Measurements from ENCODE around the gene ABLIM2. TPM values are rescaled to one million over a fixed set of nuclear protein-coding genes. Genes with fewer than 3 reads are reported as not detected.

Gene ABLIM2
- total and polyA plus RNA-seq, 2 of the 8 experiments (the other 6 are each of a cell fraction or from before 2014, with no cell fraction given), result 2.8 to 3.0 TPM

GRCh38 chr4:8132400-8132799 is 26.2 kb downstream of the ABLIM2 start:
- Histone ChIP-seq H2BK120ac (replicated peaks; ENCODE audit: low read depth, low read length) (no peak overlapping the region), H2BK5ac (ENCODE audit: low read depth, low read length) (no peak overlapping the region), H3K4me3 (ENCODE audit: extremely low read depth in 1 of 4, insufficient read depth in 2 of 4, low read depth in 3 of 4, low read length in 4 of 4) (no peak overlapping the region), H3K23me2 (ENCODE audit: low read depth, low read length) (no peaks in the 10 kb centered on the region), H2BK20ac (ENCODE audit: low read length) (no peak overlapping the region), H3K4me1 (replicated peaks in 1 of 4; ENCODE audit: control insufficient read depth in 3 of 4, insufficient read depth in 4 of 4, low read length in 3 of 4) (peaks cover 2 to 24% (median 15%) of the 10 kb centered on the region in 4 experiments), H3K18ac (ENCODE audit: extremely low read depth, low read length) (no peak overlapping the region), H3K79me1 (ENCODE audit: low read depth, low read length) (no peaks in the 10 kb centered on the region), H4K8ac (ENCODE audit: extremely low read depth, insufficient read depth, low read length) (no peak overlapping the region), H2BK12ac (ENCODE audit: low read depth, low read length) (no peak overlapping the region), H4K91ac (replicated peaks; ENCODE audit: insufficient read length, low read length) (no peak overlapping the region), H3K36me3 (ENCODE audit: control insufficient read depth in 2 of 4, insufficient read depth in 4 of 4, low read length in 3 of 4) (no peaks in the 10 kb centered on the region), H3K27me3 (replicated peaks in 1 of 4; ENCODE audit: control insufficient read depth in 3 of 4, extremely low read depth in 1 of 4, insufficient read depth in 3 of 4, low read length in 3 of 4) (no peaks in the 10 kb centered on the region; a peak in 1 of 7 replicates), H3K56ac (replicated peaks; ENCODE audit: insufficient read length, low read depth, low read length) (no peak overlapping the region), H3K23ac (ENCODE audit: insufficient read length) (no peak overlapping the region), H2AK5ac (ENCODE audit: low read depth, low read length) (no peak overlapping the region), H3K9me3 (ENCODE audit: insufficient read depth in 2 of 2, low read depth in 1 of 2, low read length in 1 of 2) (no peaks in the 10 kb centered on the region), H3K14ac (ENCODE audit: insufficient read length) (no peak overlapping the region), H3K79me2 (ENCODE audit: control insufficient read depth in 1 of 2, insufficient read depth in 2 of 2, low read length in 2 of 2) (no peaks in the 10 kb centered on the region), H2AFZ (ENCODE audit: low read length) (no peak overlapping the region), H3K4ac (replicated peaks; ENCODE audit: insufficient read length, low read depth, low read length) (no peak overlapping the region), H4K5ac (ENCODE audit: insufficient read length, low read depth, low read length) (no peak overlapping the region), H2BK15ac (ENCODE audit: low read length) (no peak overlapping the region), H3K4me2 (ENCODE audit: insufficient read depth in 1 of 2, low read depth in 2 of 2, low read length in 2 of 2) (no peak overlapping the region), H3K27ac (ENCODE audit: low read depth, low read length) (no peak overlapping the region), H4K20me1 (replicated peaks in 1 of 2; ENCODE audit: control insufficient read depth in 1 of 2, insufficient read depth in 2 of 2, low read length in 2 of 2) (no peaks in the 10 kb centered on the region), H3K9ac (replicated peaks in 1 of 4; ENCODE audit: extremely low read depth in 1 of 4, low read depth in 3 of 4, low read length in 3 of 4) (no peak overlapping the region)
- DNase-seq (ENCODE audit: low read depth in 1 of 2, low spot score in 2 of 2) (no peak), FAIRE-seq (no peak)
- ChIA-PET POLR2A (ENCODE audit: partially characterized antibody) (no interaction called here), CTCF (ENCODE audit: partially characterized antibody) (interaction anchor here (1.1 kb wide), 2 partner anchors 9 to 12 kb away, joined by 3 read pairs; no protein-coding TSS in a partner anchor)
- 85% methylated on average over 10 of the region's 10 CpGs; no CpG with 5 or more reads in 1 of the 2 experiments for WGBS, 2 experiments (ENCODE audit: extremely low coverage in 1 of 2, insufficient coverage in 1 of 2, insufficient read length in 1 of 2, insufficient replicate concordance in 2 of 2, low coverage in 1 of 2, low lambda C conversion rate in 2 of 2, missing lambda C conversion rate in 1 of 2)
- TF ChIP-seq CEBPB (IDR thresholded peaks at IDR 0.05; ENCODE audit: low read depth, low read length) (no peak), ASH2L (IDR thresholded peaks at IDR 0.05; ENCODE audit: low read length) (no peak), CTCF (IDR thresholded peaks at IDR 0.05; ENCODE audit: control extremely low read depth in 1 of 3, insufficient read depth in 1 of 3, low read depth in 1 of 3, low read length in 3 of 3) (no peak), TCF12 (IDR thresholded peaks at IDR 0.05; ENCODE audit: low read depth, low read length) (no peak), TBP (IDR thresholded peaks at IDR 0.05; ENCODE audit: low read depth, low read length) (no peak), JUND (IDR thresholded peaks at IDR 0.05; ENCODE audit: low read length) (no peak), BRCA1 (IDR thresholded peaks at IDR 0.05; ENCODE audit: low read depth, low read length) (no peak), SRF (IDR thresholded peaks at IDR 0.05; ENCODE audit: low read depth, low read length) (no peak), POU5F1 (IDR thresholded peaks at IDR 0.05; ENCODE audit: low read depth, low read length) (no peak), HDAC6 (IDR thresholded peaks at IDR 0.05; ENCODE audit: low read depth, low read length) (no peak), CREB1 (IDR thresholded peaks at IDR 0.05) (no peak), EZH2 (IDR thresholded peaks at IDR 0.05; ENCODE audit: low read depth, low read length, severe bottlenecking) (no peak), FOSL1 (IDR thresholded peaks at IDR 0.05; ENCODE audit: insufficient read depth, low read depth, low read length) (no peak)

Data from H1 (cell line).